G401 (cell line): ENCODE data around the gene SMIM7. TPM values are rescaled to one million over a fixed set of nuclear protein-coding genes. Genes with fewer than 3 reads are reported as not detected.

Experiments
- DNase-seq: peaks from one replicate; pipeline ENCODE4 v3.0.0-alpha.2; 2015; ENCODE audit warnings: low spot score
- in situ Hi-C: cut with HindIII; loops from 2 replicates; pipeline ENCODE4 v1.10.0; 2016; ENCODE audit warnings: low sequenced_read_pairs, mixed read lengths
- total RNA-seq: library from RNA; depleted of rRNA; stranded (reverse); fragments of >200 nt; shearing (Covaris generic); gene quantifications from 2 replicates; pipeline ENCODE4 v1.2.3, GENCODE V29; 2014; rRNA removed

The SMIM7 gene
- total RNA-seq, 1 experiment from 2014 or later: 116 TPM

DNA sequence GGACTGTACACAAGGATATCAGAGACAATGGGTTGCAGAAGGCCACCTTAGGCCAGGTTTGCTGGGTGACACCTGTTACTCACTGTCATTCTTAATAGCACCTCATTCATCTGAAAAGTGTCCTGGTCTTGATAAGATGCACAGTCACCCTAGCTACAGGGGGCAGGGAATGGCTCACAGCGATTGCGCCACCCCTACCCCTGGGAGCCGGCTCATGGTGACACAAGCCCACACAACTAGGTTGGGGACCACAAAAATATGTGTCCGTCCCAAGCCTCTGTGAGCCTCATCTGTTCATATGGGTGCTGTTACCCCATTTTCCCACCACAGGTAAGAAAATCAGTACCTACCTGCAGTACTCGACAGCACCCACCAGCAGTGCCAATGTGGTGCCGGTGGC lies 55.3 kb downstream of the SMIM7 start:
- in situ Hi-C loops: no loop called here
- no peak for DNase-seq

DNA sequence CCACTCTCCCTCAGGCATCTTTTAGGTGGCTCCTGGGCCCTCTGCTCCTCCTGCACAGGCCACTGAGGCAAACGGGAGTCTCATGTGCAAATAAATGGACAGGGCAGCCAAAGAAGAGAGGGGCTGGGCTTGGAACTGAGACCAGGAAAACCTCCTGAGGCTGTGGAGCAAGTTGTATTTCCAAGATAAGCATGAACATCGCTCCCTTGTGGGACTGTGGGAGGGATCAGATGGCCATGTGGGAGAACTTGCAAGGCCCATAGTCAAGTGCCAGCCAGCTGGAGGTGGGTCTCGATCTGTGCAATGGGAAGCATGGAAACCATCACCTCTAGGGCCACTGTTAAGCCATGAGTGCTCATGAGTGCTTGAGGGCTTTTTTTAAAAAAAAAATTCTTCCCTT lies 56.9 kb downstream of the SMIM7 start:
- no peak for DNase-seq
- in situ Hi-C loops: no loop called here

DNA sequence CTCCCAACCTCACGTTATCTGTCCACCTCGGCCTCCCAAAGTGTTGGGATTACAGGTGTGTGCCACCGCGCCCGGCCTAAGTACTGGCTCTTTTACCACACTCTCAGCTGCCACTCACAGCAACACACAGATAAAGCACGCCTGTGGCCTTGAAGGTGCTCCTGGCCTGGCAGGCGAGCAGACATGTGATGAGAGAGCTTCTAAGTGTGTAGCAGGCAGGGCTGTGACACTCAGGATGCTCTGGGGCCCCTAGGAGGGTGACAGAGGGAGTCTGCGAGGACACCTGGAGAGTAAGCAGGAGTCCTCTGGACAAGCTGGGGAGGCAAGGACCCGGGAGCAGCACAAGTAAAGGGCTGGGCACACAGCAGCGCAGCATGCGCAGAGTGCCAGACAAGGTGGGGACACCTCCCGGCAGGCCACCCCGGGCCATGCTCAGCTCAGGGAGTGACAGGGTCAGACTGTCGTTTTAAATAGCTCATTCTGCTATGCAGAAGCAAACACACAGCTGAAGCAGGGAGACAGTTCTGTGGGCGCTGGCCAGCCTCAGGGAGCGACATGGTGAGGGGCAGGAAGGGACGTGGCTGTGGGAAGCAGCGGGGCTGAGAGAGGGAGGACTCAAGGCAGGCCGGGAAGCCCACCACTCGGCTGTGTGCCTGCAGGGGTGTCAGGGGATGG lies 58.4 kb downstream of the SMIM7 start:
- in situ Hi-C loops: no loop called here
- no peak for DNase-seq

DNA sequence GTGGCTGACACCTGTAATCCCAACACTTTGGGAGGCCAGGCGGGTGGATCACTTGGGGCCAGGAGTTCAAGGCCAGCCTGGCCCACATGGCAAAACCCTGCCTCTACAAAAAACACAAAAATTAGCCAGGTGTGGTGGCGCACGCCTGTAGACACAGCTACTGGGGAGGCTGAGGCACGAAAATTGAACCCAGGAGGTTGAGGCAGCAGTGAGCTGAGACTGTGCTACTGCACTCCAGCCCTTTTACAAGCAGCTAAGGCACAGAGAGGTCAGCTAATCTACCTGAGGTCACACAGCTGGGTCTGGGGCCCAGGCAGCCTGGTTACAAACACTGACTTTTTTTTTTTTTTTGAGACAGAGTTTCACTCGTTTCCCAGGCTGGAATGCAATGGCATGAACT lies 59.1 kb downstream of the SMIM7 start:
- DNase-seq: no peak
- in situ Hi-C loops: no loop called here

DNA sequence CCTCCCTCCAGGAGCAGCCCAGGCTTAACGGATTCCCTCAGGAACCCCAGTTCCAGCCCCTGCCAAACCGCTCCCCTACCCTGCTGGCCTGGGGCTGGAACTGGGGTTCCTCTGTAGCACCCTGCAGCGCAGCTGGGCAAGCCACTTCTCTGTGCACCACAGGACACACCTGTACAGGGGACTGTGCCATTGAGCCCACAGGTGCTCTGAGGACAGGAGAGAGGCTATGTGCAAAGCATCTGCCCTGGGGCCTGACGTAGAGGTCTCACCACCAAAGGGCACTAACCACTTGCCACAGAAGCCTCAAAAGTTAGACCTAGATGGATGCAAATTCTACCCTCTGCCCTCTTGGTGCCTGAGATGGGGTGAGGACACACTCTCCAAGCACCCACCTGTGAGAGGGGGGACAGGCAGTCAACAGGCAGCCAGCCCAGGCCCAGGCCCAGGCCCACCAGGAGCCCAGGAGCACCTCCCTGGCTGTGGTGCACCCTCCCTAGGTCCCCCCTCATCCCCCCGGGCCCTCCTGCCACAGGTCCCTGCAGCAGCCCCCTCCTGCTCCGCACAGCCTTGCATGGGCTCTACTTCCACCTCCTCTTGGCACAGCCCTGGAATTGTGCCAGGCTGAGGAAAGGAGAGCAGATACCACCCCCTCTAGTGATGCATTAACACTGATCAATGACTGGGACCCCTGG lies 60.1 kb downstream of the SMIM7 start:
- in situ Hi-C loops: no loop called here
- no peak for DNase-seq

DNA sequence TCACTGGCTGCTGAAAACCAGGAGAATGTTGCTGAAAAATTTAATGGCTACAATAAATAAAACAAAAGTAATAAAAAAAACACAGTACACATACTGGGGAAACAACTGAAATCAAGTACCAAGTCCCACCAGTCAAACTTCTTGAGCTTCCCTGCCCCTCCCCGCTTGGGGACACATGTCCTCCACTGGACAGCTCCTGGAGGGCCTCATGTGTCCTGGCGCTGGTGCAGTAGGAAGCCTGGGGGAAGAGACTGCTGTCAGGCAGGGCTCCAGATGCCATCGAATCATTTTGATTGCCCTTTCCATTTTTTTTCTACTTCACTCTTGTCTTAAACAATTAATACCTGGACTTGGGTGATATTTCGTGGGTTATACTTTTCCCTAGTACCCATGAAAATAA lies 61.1 kb downstream of the SMIM7 start:
- DNase-seq: no peak
- in situ Hi-C loops: no loop called here

DNA sequence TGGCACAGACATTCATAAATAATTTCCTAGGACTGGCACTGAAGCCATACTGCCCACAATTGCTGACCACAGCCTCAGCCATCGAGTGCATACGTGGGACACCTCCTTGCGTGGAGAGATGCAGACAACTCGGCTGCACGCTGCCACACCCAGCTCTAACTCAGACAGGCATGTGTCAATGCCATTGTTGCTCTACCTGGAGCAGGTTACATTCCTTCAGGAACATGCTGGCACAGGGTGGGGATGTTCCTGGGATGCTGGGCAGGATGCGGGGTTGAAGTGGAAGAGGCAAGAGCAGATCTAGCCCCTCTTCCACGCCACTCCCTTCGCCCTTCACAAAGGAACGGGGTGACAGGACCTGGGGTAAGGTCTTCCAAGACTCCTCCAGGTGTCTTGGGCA lies 63.5 kb downstream of the SMIM7 start:
- DNase-seq: no peak
- in situ Hi-C loops: no loop called here

Other genes starting within 250 kb of the SMIM7 start
- gene EPS15L1, start 188.2 kb downstream of the SMIM7 start, total RNA-seq: 14.9 and 20.7 TPM in 2 replicates
- not detected in 2 replicates for gene CALR3, start 164.0 kb downstream of the SMIM7 start, total RNA-seq
- 7.3 and 8.9 TPM in 2 replicates for gene C19orf44, start 163.8 kb downstream of the SMIM7 start, total RNA-seq
- gene CHERP, start 117.7 kb downstream of the SMIM7 start, total RNA-seq: 3.3 and 4.6 TPM in 2 replicates
- 25.0 and 25.7 TPM in 2 replicates for gene SLC35E1, start 87.7 kb downstream of the SMIM7 start, total RNA-seq
- 10.7 and 13.6 TPM in 2 replicates for gene MED26, start 31.9 kb downstream of the SMIM7 start, total RNA-seq
- 0.86 and 0.95 TPM in 2 replicates for gene TMEM38A, start 995 bp upstream of the SMIM7 start, total RNA-seq
- gene NWD1, start 59.7 kb upstream of the SMIM7 start, total RNA-seq: not detected in 2 replicates
- 18.6 and 31.6 TPM in 2 replicates for gene SIN3B, start 169.3 kb upstream of the SMIM7 start, total RNA-seq
- gene F2RL3, start 228.9 kb upstream of the SMIM7 start, total RNA-seq: not detected in 2 replicates